GM19452 (cell line): ENCODE measurements around the gene MBD6.
A peak's percentile ranks its signal among the peaks of the same experiment; 100 is the strongest.
"Not testable (repeated sequence)": the region's sequence is repeated elsewhere in the genome, so short reads cannot be mapped to it uniquely, and the experiment has no call there.

Experiments
- ATAC-seq: cut with Tn5 transposase; IDR thresholded peaks from one replicate; pipeline ENCODE4 v1.9.1; 2021; ENCODE audit not compliant: unreplicated experiment

MBD6 gene

GRCh38 chr12:57514720-57515407 lies 7.8 kb upstream of the MBD6 start:
- ATAC-seq = no peak

GRCh38 chr12:57515408-57515933 lies 7.2 kb upstream of the MBD6 start:
- ATAC-seq = no peak

GRCh38 chr12:57515934-57516541 lies 6.6 kb upstream of the MBD6 start:
- no peak for ATAC-seq

- no peak for ATAC-seq
These were observed 5.9 kb upstream of the MBD6 start for GRCh38 chr12:57516617-57517153.

GRCh38 chr12:57517187-57517586 lies 5.4 kb upstream of the MBD6 start:
- ATAC-seq = no peak

- not testable (repeated sequence) for ATAC-seq
These were observed 4.9 kb upstream of the MBD6 start for GRCh38 chr12:57517718-57518117.

- ATAC-seq = no peak
These were observed 4.3 kb upstream of the MBD6 start for GRCh38 chr12:57518176-57518919.

- ATAC-seq = no peak
These were observed 3.5 kb upstream of the MBD6 start for GRCh38 chr12:57518920-57519795.

GRCh38 chr12:57519796-57520052 lies 2.9 kb upstream of the MBD6 start:
- ATAC-seq = peak; percentile 2

- peak; percentile 58 for ATAC-seq
These were observed 2.4 kb upstream of the MBD6 start, which contains the start of gene DDIT3 for GRCh38 chr12:57520053-57520818. TSS of gene DDIT3 (minus strand) at chr12:57520514. CDS start at chr12:57517406, 3,108 bp downstream.

GRCh38 chr12:57521525-57522010 lies 1.1 kb upstream of the MBD6 start:
- no peak for ATAC-seq

GRCh38 chr12:57522887-57523705 lies 472 bp downstream of the MBD6 start:
- no peak for ATAC-seq

- ATAC-seq = no peak
These were observed 1.3 kb downstream of the MBD6 start for GRCh38 chr12:57523706-57524614.

- ATAC-seq = no peak
These were observed 2.4 kb downstream of the MBD6 start for GRCh38 chr12:57524814-57525614.

GRCh38 chr12:57525615-57526383 lies 3.2 kb downstream of the MBD6 start:
- ATAC-seq = no peak

- ATAC-seq = no peak
These were observed 4.0 kb downstream of the MBD6 start for GRCh38 chr12:57526477-57527126.
